ENCODE measurements around the gene TC2N.

DNA sequence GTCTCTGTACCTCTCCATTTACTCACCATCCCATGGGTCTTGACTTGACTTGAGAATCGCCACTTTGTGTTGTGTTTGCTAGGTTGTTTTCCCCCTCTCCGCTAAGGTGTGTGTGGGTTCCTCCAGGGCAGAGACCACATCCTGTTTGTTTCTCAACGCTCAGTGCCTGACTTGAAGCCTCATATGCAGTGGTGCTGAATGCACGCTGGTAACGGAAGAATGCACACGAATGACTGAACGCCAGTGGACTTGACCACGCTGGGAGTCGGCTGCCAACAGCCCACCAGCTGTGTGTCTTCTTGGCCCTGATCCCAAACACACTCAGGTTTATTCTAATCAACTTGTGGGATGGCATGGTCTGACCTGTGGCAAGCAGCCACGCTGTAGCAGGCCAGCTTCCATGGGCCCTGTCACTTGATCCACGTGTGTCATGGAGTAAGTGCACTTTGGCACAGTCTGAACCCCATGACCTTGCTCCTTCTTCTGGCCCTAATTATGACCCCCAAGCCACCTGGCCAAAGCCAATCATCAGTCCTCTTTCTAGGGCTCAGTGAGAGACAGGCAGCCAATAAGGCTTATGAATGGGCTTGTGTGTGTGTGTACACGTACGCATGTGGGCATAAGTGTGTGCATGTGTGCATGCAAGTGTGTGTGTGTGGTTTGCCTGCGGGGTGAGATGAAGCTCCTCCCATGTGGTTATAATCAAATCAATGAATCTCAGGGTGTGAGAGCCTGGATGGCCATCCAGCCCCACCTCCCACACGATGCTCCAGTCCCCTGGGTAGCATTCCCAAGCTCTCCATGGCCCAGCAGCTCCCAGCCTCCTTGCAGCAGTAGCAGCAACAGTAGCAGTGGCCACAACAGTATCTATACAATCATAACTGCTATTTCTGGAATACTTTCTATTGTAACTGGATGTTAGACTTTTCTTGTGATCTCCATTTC, 6.4 kb upstream of the TC2N start:
- TF ChIP-seq POLR2AphosphoS5 (IDR thresholded peaks at IDR 0.05; ENCODE audit: low read depth, low read length) (no peak), TAF1 (IDR thresholded peaks at IDR 0.05; ENCODE audit: low read depth, low read length) (no peak), PAX5 (IDR thresholded peaks at IDR 0.05; ENCODE audit: insufficient read depth, low read length, severe bottlenecking) (no peak)

Measured in GM12891 (cell line).